IPS DF 19.7 (cell line): Measurements from ENCODE around the gene RHOC.

Source experiments
- DNase-seq: peaks from one replicate; pipeline ENCODE4 v3.0.0-alpha.2; 2013; ENCODE audit warnings: low read depth, low spot score

Gene RHOC

DNA sequence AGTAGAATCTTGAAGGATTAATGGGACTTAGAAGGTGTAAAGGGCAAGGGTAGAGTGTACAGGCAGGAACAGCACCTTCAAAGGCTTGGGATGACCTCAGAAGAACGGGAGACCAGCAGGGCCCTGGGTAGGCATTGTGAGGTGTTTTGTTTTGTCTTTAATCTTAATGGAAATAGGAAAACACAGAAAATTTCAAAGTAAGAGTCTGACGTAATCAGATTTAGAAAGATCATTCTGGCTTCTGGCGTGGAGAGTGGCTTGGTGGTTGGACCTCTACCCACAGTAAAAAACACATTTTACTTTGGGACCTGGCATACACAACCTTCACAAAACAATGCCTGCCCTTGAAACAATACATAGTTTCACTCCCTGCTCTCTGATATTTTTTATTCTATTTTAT, 28.3 kb downstream of the RHOC start:
- no peak for DNase-seq

DNA sequence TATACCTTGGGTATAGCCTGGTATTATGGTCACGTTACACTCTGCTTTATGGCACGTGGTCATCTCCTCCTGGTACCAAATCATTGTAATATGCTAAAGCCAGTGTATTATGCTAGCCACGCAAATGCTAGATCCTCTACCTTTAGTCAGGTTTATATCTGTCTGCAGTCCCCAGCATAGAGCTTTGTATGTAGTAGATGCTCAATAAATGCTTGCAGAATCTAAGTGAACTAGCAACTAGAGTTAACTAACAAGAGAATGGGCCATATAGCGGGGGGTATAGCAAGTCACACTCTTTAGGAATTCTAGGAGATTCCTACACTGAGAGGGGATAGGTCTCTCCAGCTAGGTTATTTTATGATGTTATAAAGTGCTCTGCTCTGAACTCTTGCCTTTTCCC, 29.4 kb downstream of the RHOC start:
- no peak for DNase-seq

DNA sequence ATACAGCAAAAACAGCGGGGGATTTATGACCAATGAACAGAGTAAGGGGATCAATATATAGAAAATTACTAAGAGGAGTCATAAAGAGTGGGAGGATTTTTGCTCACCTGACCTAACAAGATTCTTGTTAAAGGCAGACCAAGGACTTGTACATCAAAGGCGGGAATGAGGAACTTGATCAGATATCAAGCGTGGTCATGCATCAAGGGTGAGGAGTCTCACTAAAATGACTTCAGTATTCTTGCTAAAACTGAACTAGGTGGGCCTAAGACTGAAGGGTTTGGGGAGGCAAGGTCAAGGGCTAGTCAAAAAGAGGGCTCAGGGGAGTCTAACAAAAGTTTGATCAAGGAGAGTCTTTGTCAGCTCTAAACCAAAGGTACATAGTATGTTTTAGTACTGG, 30.4 kb downstream of the RHOC start:
- DNase-seq, result no peak

DNA sequence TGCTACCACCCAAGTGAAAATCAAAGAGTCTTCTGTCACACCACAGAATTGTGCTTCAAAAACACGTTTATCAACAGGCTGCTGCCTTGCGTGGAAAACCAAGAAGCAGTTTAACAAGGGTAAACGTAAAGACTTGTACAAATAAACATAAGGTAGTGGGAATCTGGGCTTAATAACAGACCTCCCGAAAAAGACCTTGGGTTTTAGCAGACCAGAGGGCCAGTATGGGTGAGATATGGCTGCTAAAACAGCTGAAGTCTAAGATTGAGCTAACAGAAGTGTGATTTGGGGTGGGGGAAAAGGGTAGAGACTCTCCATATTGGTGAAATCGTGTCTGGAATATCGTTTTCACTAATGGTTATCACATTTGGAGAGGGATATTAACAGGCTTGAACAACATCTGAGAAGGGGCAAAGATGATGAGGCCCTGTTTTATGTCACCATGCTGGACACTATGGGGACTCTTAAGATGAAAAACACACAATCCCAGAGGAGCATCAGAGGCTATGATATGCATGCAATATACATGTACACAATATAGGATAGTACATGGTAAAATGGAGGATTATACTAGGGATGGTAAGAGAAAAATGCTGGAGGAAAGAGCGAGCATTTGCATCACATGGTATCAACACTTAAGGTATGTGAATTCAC, 31.1 kb downstream of the RHOC start:
- DNase-seq, result no peak

DNA sequence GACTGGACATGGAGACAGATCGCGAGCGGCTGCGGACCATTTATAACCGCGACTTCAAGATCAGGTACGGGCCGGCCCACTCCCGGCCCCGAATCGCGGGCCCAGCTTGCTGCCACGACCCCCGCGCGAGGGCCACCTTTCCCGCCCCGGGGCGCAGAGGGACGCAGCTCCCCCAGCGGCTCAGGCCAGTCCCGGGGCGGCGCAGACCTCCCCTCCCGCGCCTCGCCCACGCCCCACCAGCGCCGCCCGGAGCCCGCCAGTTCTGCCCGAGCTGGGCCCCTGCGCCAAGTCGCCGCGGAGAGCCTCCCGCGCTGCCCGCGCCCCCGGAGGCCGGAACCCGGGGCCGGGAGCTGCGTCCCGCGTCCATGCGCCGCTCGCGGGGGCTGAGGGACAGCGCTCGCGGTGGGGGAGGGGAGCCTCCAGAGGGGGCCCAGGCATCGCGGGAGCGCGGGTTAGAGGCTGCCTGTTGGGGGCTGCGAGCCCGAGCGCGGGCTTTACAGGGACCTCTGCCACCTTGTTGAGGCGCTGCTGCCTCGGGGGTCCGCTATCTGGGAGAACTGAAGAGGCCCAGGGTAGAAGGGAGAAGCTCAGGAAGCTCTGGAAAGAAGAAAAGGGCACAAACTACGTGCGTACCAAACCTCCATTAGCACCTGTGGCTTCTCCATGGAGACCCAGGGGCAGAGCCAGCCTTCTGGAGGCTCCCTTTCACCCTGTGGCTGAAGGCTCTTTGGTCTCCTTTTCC, 31.8 kb downstream of the RHOC start:
- no peak for DNase-seq

DNA sequence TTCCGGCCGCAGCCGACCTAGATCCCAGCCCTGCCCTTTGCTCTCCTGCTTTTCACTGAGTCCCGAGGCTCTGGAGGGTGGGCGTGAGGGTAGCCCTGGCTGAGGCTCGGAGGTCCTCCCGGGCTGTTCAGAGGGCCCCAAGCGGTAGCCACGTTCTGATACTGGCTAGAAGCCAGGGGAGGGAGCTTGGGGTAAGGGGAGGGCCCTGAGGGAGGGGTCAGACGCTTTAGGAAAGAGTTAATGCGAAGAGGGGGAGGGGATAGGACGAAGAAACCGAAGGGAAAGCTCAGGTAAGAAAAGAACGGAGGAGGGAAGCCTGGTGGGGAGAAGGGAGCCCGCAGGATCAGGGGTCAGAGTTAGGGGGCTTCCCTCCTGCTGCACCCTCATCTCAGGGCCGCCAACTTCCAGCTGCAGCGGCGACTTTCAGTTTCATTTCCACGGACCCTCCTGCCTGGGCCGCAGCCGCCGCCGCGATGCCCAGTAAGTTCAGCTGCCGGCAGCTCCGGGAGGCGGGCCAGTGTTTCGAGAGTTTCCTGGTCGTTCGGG, 32.4 kb downstream of the RHOC start, which contains the start of gene MOV10:
MOV10 (plus strand) TSS at position 220 of the 546 bp plus-strand sequence; CDS start at position 474, 254 bp downstream.
- DNase-seq, result peak; percentile 68

DNA sequence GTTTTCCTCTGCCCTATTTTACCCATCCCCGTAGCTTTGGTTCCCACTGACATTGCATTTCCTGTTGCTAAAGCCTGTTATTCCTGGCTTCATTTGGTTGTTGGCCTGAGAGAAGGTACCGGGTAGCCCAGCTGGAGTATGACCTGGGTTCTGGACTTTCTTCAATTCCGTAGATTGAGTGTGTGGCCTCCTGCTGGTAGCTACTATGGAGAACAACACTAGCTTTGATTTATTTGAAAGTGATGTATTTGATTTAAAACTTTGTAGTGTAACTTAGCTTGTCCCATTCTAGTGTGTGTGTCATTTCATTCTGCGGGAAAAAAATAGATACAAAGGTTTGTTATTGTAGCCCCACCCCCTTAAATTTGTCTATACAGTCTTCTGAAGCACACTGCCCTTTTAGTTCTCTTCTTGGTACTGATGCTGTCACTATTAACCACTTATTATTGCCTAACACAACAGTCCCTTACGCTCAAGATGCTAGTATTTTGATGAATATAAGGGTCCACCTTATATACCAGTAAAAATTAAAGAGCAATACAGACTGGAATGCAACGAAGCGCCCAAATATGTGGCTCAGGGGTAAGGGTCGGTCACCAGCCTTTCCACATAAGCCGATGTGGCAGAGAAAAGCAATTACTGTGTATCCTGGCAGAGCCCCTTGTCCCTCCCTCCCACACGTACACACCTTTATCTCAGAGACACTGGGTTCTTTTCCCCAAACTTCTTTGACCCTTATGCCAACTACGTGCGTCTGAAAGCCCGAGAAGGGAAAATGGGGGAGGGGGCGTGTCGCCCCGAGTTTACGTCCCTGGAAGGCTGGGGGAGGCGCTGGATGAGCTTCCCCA, 33.1 kb downstream of the RHOC start:
- no peak for DNase-seq

DNA sequence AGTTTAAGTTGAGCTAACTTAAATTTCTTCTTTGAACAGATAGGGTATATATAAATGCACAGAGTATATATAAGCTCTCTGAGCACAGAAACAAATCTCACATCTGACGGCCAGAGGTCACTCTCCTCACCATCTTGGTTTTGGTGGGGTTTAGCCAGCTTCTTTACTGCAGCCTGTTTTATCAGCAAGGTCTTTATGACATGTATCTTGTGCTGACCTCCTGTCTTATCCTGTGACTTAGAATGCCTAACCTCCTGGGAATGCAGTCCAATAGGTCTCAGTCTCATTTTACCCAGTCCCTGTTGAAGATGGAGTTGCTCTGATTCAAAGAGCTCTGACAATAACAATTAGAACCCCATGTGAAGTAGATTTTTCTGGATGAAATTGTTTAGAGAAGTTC, 34.1 kb downstream of the RHOC start:
- no peak for DNase-seq

DNA sequence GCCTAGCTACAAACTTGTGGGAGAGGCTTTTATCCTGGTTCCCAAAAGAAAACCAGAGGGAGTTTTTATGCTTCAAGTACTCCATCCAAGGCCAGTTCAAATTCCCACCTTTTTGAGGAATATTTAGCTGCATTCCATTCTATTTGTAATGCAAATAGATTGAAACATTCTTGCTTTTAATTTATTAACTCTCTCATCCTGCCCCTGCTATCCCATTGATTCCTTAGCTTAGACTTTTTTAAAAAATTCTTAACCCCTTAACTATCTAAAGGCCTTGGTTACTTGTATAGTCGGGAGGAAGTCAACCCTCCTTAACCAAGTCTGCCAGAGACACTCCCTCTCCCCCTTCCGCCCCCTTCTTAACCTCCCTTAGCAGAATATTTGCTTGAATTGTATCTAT, 34.9 kb downstream of the RHOC start:
- peak; percentile 54 for DNase-seq

DNA sequence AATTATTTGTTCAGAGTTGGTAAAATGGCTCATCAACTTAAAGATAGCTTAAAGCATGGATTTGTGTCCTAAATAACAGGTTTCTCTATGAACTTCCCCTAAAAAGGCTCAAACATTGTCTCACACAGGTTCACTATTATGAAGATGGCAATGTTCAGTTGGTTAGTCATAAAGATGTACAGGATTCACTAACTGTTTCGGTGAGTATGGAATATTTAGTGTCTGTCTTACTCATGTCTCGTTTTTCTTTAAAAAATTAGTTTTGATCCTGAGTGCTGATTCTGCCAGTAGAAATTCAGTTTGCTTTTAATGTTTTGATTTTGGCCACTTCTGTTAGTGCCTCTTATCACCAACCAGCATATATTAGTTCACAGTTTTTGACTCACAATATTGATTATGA, 40.0 kb downstream of the RHOC start:
- DNase-seq, result no peak

DNA sequence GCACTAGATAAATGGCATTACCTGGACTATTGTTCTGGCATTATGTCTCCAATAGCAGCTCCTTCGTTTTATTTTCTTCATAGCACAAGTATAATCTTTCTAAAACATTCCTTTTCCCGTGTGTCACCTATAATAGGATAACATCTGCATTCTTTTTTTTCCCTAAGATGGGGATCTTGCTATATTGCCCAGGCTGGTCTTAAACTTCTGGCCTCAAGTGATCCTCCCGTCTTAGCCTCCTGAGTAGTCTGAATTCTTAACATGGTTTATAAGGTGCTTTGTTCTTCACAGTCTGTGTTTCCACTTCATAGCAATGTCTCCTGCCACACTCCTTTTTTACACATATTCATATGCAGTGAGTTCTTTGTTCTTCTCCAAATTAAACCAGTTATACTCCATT, 41.1 kb downstream of the RHOC start:
- DNase-seq, result no peak

DNA sequence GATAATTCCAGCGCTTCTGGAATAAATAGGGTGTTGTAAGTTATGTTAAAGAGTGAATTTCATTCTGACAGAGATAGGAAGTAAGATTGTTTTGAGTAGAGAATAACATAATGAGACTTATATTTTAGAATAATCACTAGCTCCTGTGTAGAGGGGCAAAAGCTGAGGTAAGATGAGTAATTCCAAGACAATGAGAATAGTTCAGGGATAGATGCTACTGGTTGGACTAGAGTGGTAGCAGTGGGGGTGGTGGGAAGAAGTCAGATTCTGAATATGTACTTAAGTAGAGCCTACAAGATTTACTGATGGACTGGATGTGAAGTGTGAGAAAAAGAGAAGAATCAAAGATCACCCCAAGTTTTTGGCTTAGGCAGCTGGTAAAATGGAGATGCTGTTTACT, 55.7 kb downstream of the RHOC start:
- no peak for DNase-seq
